ENCODE measurements around the gene PRPF31.

The PRPF31 gene

DNA sequence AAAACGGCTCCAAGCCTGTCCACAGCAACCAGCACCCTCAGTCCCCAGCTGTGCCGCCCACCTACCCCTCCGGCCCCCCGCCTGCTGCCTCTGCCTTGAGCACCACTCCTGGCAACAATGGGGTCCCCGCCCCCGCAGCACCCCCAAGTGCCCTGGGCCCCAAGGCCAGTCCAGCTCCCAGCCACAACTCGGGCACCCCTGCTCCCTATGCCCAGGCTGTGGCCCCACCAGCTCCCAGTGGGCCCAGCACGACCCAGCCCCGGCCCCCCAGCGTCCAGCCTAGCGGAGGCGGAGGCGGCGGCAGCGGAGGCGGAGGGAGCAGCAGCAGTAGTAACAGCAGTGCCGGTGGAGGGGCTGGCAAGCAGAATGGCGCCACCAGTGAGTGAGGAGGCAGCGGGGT lies 32.6 kb downstream of the PRPF31 start:
- TF ChIP-seq, protein P1, sequence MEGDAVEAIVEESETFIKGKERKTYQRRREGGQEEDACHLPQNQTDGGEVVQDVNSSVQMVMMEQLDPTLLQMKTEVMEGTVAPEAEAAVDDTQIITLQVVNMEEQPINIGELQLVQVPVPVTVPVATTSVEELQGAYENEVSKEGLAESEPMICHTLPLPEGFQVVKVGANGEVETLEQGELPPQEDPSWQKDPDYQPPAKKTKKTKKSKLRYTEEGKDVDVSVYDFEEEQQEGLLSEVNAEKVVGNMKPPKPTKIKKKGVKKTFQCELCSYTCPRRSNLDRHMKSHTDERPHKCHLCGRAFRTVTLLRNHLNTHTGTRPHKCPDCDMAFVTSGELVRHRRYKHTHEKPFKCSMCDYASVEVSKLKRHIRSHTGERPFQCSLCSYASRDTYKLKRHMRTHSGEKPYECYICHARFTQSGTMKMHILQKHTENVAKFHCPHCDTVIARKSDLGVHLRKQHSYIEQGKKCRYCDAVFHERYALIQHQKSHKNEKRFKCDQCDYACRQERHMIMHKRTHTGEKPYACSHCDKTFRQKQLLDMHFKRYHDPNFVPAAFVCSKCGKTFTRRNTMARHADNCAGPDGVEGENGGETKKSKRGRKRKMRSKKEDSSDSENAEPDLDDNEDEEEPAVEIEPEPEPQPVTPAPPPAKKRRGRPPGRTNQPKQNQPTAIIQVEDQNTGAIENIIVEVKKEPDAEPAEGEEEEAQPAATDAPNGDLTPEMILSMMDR (IDR thresholded peaks at IDR 0.05; ENCODE audit: borderline replicate concordance, extremely low read depth, low read length, poor library complexity, severe bottlenecking) = no peak
- TF ChIP-seq EZH2 (IDR thresholded peaks at IDR 0.05; ENCODE audit: borderline replicate concordance, low read depth, low read length, severe bottlenecking) = no peak

DNA sequence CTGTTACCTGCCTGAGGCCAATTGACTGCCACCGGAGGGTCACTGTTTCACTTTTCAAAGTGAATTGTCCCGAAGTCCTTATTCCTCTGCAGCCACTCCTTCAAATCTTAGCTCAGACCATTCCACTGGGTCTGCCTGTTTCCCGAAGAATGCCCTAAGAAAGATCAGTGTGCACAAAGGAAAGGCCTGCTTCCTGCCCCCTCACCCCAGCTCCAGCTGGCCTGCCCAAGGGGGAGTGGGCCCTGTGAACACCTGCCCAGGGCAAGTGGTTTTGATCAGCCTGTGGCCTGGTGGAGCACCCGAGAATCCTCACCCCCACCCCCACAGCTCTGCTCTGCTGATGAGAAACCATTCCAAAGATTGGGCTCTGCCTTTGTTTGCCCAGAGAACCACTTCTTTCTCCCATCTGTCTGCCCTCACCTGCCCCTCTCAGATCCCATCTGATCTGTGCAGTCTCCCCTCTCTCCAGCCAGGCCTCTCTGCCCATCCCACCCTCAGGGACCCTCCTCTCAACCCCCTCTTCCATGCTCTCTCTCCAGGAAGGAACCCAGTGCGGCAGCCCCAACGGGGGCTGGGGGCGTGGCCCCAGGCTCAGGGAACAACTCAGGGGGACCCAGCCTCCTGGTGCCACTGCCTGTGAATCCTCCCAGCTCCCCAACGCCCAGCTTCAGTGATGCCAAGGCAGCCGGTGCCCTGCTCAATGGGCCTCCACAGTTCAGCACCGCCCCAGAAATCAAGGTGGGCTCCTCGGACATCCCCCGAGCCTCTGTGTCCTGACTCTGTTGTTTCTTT lies 33.7 kb downstream of the PRPF31 start:
- Histone ChIP-seq H3K27ac (ENCODE audit: low read length) (no peak overlapping the region), H3K79me2 (ENCODE audit: insufficient read depth, low read length) (peaks cover 5% of the 10 kb centered on the region; the same call in 1 of the 2 replicates), H3K9ac (ENCODE audit: low read depth, low read length) (no peak overlapping the region), H2AFZ (ENCODE audit: low read depth, low read length) (no peak overlapping the region), H3K4me1 (ENCODE audit: insufficient read depth, low read length) (no peaks in the 10 kb centered on the region), H3K36me3 (ENCODE audit: insufficient read depth, low read length) (peaks cover 98% of the 10 kb centered on the region), H3K4me3 (ENCODE audit: low read depth in 1 of 2, low read length in 2 of 2) (no peak overlapping the region), H3K27me3 (ENCODE audit: insufficient read depth, low read length, poor library complexity) (no peaks in the 10 kb centered on the region), H3K4me2 (ENCODE audit: insufficient read depth, low read length) (no peak overlapping the region), H4K20me1 (ENCODE audit: insufficient read depth, low read length) (peaks cover 51% of the 10 kb centered on the region), H3K9me3 (ENCODE audit: insufficient read depth, low read length, severe bottlenecking) (no peaks in the 10 kb centered on the region)
- ATAC-seq (ENCODE audit: insufficient read depth, low read depth) (no peak), DNase-seq (no peak)
- TF ChIP-seq, protein P1 (IDR thresholded peaks at IDR 0.05; ENCODE audit: borderline replicate concordance, extremely low read depth, low read length, poor library complexity, severe bottlenecking) = no peak
- TF ChIP-seq EZH2 (IDR thresholded peaks at IDR 0.05; ENCODE audit: borderline replicate concordance, low read depth, low read length, severe bottlenecking) = no peak

More for the DNA sequence above, 32.6 kb downstream of the PRPF31 start:
- H2AFZ ChIP-seq (ENCODE audit: low read depth, low read length) = no peak overlapping the region
- DNase-seq (no peak), ATAC-seq (ENCODE audit: insufficient read depth, low read depth) (no peak)
- no peak overlapping the region for H3K27ac ChIP-seq (ENCODE audit: low read length)
- peaks cover 49% of the 10 kb centered on the region for H4K20me1 ChIP-seq (ENCODE audit: insufficient read depth, low read length)
- H3K36me3 ChIP-seq (ENCODE audit: insufficient read depth, low read length) = peaks cover 98% of the 10 kb centered on the region
- H3K4me1 ChIP-seq (ENCODE audit: insufficient read depth, low read length) = no peaks in the 10 kb centered on the region
- H3K9me3 ChIP-seq (ENCODE audit: insufficient read depth, low read length, severe bottlenecking) = no peaks in the 10 kb centered on the region
- no peaks in the 10 kb centered on the region for H3K27me3 ChIP-seq (ENCODE audit: insufficient read depth, low read length, poor library complexity)
- no peak overlapping the region for H3K4me3 ChIP-seq (ENCODE audit: low read depth in 1 of 2, low read length in 2 of 2)
- no peak overlapping the region for H3K4me2 ChIP-seq (ENCODE audit: insufficient read depth, low read length)
- H3K9ac ChIP-seq (ENCODE audit: low read depth, low read length) = no peak overlapping the region
- peaks cover 5% of the 10 kb centered on the region; the same call in 1 of the 2 replicates for H3K79me2 ChIP-seq (ENCODE audit: insufficient read depth, low read length)

DNA sequence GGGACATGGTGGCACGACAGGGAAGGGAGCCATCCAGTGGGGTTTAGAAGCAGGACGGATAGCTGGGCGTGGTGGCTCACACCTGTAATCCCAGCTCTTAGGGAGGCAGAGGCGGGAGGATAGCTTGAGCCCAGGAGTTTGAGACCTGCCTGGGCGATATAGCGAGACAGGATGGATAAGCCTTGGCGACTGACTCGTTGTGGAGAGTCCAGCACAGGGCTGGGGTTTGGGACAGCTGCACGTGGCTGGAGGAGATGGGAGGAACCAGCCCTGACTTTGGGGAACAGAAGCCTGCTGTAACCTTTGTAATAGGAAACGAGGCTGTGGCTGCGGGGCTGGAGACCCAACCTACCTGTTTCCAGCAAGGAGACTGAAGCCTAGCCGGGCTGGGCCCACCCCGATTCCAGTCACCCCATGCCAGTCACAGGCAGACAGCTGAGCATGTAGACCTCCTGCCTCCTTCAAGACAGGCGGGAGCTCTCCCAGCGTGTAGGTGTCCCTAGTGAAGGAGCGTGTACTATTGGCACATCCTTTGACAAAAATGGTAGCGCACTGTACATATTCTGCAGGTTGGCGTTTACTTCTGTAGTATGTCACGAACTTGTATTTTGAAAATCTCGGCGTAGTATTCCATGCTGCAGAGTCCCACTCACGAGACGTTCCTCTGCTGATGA lies 35.9 kb downstream of the PRPF31 start:
- Histone ChIP-seq H3K27me3 (ENCODE audit: insufficient read depth, low read length, poor library complexity) (no peaks in the 10 kb centered on the region), H3K27ac (ENCODE audit: low read length) (no peak overlapping the region), H4K20me1 (ENCODE audit: insufficient read depth, low read length) (peaks cover 48% of the 10 kb centered on the region), H3K4me2 (ENCODE audit: insufficient read depth, low read length) (no peak overlapping the region), H3K36me3 (ENCODE audit: insufficient read depth, low read length) (peaks cover 98% of the 10 kb centered on the region), H3K4me3 (ENCODE audit: low read depth in 1 of 2, low read length in 2 of 2) (no peak overlapping the region), H3K4me1 (ENCODE audit: insufficient read depth, low read length) (no peaks in the 10 kb centered on the region), H2AFZ (ENCODE audit: low read depth, low read length) (no peak overlapping the region), H3K9me3 (ENCODE audit: insufficient read depth, low read length, severe bottlenecking) (no peaks in the 10 kb centered on the region), H3K79me2 (ENCODE audit: insufficient read depth, low read length) (peaks cover 5% of the 10 kb centered on the region; the same call in 1 of the 2 replicates), H3K9ac (ENCODE audit: low read depth, low read length) (no peak overlapping the region)
- DNase-seq (no peak), ATAC-seq (ENCODE audit: insufficient read depth, low read depth) (no peak)
- TF ChIP-seq EZH2 (IDR thresholded peaks at IDR 0.05; ENCODE audit: borderline replicate concordance, low read depth, low read length, severe bottlenecking) = no peak
- TF ChIP-seq, protein P1 (IDR thresholded peaks at IDR 0.05; ENCODE audit: borderline replicate concordance, extremely low read depth, low read length, poor library complexity, severe bottlenecking) = no peak
